ENCODE results near the gene RUNX2. TPM values are rescaled to one million over a fixed set of nuclear protein-coding genes. Genes with fewer than 3 reads are reported as not detected.

The RUNX2 gene
- total RNA-seq, 1 experiment from 2014 or later: 7.0 TPM

DNA sequence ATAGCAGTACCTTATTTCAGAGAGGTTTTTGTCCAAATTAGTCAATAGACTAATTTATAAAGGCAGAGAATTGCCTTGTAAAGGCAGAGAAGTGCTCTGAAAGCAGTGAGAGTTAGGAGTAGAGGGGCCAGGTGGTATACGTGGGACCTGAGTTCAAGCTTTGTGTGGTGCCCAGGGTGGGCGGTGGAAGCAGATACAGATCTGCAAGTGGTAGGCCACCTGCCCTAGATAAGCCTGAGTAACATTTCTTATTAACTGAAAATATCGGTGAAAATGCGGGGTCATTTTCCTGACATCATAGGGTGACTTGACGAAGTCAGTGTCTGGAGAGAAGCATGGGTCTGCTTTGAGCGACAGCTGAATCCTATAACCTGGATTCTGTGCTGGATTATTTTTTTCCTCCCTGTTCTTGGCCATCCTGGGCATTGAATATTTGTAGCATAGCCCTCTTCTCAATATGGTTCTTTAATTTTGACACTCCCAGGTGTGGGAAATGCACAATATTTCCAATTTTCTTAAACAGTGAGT lies 111.8 kb downstream of the RUNX2 start:
- intact Hi-C loops (cut with micrococcal nuclease; ENCODE audit: unreplicated experiment) (no loop called here), in situ Hi-C loops (cut with HindIII; ENCODE audit: low pct_unique_long_range_greater_than_20kb, low sequenced_read_pairs) (no loop called here)
- Histone ChIP-seq H3K4me3 (ENCODE audit: low read depth in 2 of 2, low read length in 2 of 2) (no peak overlapping the region), H3K27ac (ENCODE audit: low read length) (no peak overlapping the region), H3K27me3 (ENCODE audit: control insufficient read depth, insufficient read depth, low read length) (no peaks in the 10 kb centered on the region), H3K4me1 (ENCODE audit: control insufficient read depth, insufficient read depth, low read length) (peaks cover 30% of the 10 kb centered on the region), H3K9me3 (ENCODE audit: control insufficient read depth, insufficient read depth, low read depth, low read length) (no peaks in the 10 kb centered on the region), H3K36me3 (ENCODE audit: control insufficient read depth, insufficient read depth, low read length) (no peaks in the 10 kb centered on the region)
- DNase-seq (ENCODE audit: low read depth, low spot score): no peak
- no TSS peak for BruUV-seq (replicated peaks)
- TF ChIP-seq, protein P1, sequence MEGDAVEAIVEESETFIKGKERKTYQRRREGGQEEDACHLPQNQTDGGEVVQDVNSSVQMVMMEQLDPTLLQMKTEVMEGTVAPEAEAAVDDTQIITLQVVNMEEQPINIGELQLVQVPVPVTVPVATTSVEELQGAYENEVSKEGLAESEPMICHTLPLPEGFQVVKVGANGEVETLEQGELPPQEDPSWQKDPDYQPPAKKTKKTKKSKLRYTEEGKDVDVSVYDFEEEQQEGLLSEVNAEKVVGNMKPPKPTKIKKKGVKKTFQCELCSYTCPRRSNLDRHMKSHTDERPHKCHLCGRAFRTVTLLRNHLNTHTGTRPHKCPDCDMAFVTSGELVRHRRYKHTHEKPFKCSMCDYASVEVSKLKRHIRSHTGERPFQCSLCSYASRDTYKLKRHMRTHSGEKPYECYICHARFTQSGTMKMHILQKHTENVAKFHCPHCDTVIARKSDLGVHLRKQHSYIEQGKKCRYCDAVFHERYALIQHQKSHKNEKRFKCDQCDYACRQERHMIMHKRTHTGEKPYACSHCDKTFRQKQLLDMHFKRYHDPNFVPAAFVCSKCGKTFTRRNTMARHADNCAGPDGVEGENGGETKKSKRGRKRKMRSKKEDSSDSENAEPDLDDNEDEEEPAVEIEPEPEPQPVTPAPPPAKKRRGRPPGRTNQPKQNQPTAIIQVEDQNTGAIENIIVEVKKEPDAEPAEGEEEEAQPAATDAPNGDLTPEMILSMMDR (IDR thresholded peaks at IDR 0.05): no peak
- no peak for TF ChIP-seq POLR2AphosphoS5 (IDR thresholded peaks at IDR 0.05; ENCODE audit: low read depth, low read length)
- TF ChIP-seq, protein P2, sequence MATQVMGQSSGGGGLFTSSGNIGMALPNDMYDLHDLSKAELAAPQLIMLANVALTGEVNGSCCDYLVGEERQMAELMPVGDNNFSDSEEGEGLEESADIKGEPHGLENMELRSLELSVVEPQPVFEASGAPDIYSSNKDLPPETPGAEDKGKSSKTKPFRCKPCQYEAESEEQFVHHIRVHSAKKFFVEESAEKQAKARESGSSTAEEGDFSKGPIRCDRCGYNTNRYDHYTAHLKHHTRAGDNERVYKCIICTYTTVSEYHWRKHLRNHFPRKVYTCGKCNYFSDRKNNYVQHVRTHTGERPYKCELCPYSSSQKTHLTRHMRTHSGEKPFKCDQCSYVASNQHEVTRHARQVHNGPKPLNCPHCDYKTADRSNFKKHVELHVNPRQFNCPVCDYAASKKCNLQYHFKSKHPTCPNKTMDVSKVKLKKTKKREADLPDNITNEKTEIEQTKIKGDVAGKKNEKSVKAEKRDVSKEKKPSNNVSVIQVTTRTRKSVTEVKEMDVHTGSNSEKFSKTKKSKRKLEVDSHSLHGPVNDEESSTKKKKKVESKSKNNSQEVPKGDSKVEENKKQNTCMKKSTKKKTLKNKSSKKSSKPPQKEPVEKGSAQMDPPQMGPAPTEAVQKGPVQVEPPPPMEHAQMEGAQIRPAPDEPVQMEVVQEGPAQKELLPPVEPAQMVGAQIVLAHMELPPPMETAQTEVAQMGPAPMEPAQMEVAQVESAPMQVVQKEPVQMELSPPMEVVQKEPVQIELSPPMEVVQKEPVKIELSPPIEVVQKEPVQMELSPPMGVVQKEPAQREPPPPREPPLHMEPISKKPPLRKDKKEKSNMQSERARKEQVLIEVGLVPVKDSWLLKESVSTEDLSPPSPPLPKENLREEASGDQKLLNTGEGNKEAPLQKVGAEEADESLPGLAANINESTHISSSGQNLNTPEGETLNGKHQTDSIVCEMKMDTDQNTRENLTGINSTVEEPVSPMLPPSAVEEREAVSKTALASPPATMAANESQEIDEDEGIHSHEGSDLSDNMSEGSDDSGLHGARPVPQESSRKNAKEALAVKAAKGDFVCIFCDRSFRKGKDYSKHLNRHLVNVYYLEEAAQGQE (IDR thresholded peaks at IDR 0.05; ENCODE audit: insufficient read depth in 1 of 2, low read depth in 2 of 2, low read length in 1 of 2): no peak
- TF ChIP-seq SIN3A (IDR thresholded peaks at IDR 0.05; ENCODE audit: borderline replicate concordance, insufficient read depth, low read depth, low read length): no peak
- no peak for TF ChIP-seq TCF7L2 (IDR thresholded peaks at IDR 0.05; ENCODE audit: low read depth, low read length)
- ATAC-seq: no peak
- CTCF ChIA-PET: no interaction called here
- POLR2A ChIA-PET: no interaction called here

DNA sequence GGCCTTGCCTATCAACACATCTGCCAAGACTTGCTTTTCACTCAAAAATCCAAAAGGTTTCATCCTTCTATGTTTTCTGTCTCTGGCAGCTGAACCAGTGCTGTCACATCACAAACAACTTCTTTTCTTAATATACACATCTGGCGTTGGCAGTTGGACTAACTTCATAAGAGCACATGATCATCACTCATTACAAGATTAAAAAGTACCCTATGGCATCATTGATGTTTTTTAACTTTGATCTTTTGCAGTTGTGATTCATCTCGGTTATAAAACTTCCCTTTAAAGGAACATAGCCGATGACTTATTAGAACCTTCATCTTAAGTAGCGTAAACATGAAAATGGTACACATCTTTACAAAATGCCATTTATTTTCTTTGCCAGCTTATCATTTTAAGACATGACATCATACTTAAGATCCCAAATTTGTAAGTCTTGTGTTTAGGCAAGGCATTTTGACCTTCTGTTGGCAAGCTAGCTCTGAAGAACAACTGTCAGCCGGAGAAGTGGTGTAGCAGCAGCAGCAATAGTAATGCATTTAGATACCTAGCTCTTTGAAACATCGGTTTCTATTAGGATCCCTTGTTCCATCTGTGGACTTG lies 113.8 kb downstream of the RUNX2 start:
- no peak for ATAC-seq
- Histone ChIP-seq H3K27me3 (ENCODE audit: control insufficient read depth, insufficient read depth, low read length) (no peaks in the 10 kb centered on the region), H3K4me3 (ENCODE audit: low read depth in 2 of 2, low read length in 2 of 2) (no peak overlapping the region), H3K27ac (ENCODE audit: low read length) (peak overlapping the region; percentile 40; the same call in 1 of the 2 replicates), H3K36me3 (ENCODE audit: control insufficient read depth, insufficient read depth, low read length) (no peaks in the 10 kb centered on the region), H3K4me1 (ENCODE audit: control insufficient read depth, insufficient read depth, low read length) (peaks cover 40% of the 10 kb centered on the region), H3K9me3 (ENCODE audit: control insufficient read depth, insufficient read depth, low read depth, low read length) (no peaks in the 10 kb centered on the region)
- ChIA-PET CTCF (no interaction called here), POLR2A (no interaction called here)
- DNase-seq (ENCODE audit: low read depth, low spot score): no peak
- TF ChIP-seq, protein P1 (IDR thresholded peaks at IDR 0.05): no peak
- no peak for TF ChIP-seq POLR2AphosphoS5 (IDR thresholded peaks at IDR 0.05; ENCODE audit: low read depth, low read length)
- no peak for TF ChIP-seq SIN3A (IDR thresholded peaks at IDR 0.05; ENCODE audit: borderline replicate concordance, insufficient read depth, low read depth, low read length)
- TF ChIP-seq, protein P2 (IDR thresholded peaks at IDR 0.05; ENCODE audit: insufficient read depth in 1 of 2, low read depth in 2 of 2, low read length in 1 of 2): no peak
- no peak for TF ChIP-seq TCF7L2 (IDR thresholded peaks at IDR 0.05; ENCODE audit: low read depth, low read length)
- intact Hi-C loops (cut with micrococcal nuclease; ENCODE audit: unreplicated experiment) (no loop called here), in situ Hi-C loops (cut with HindIII; ENCODE audit: low pct_unique_long_range_greater_than_20kb, low sequenced_read_pairs) (no loop called here)
- no TSS peak for BruUV-seq (replicated peaks)
